MM.1S (cell line): ENCODE results near the gene SLC9A4.

ENCODE experiments used
- CTCF ChIP-seq: fragments of 300-600 bp; sonication (generic); IDR thresholded peaks from 2 replicates; pipeline ENCODE4 v1.5.1; 2016; ENCODE audit warnings: antibody characterized with exemption, low read length, mixed read lengths
- EZH2 ChIP-seq: fragments of 300-600 bp; sonication (generic); optimal IDR thresholded peaks from 2 replicates; pipeline ENCODE3; 2017; ENCODE audit warnings: low read depth, mild to moderate bottlenecking, antibody characterized with exemption, low read length, mixed read lengths
- EZH2phosphoT487 ChIP-seq: fragments of 300-600 bp; sonication (generic); IDR thresholded peaks from 2 replicates; pipeline ENCODE4 v1.6.1; 2018; ENCODE audit warnings: antibody characterized with exemption, low read length

DNA sequence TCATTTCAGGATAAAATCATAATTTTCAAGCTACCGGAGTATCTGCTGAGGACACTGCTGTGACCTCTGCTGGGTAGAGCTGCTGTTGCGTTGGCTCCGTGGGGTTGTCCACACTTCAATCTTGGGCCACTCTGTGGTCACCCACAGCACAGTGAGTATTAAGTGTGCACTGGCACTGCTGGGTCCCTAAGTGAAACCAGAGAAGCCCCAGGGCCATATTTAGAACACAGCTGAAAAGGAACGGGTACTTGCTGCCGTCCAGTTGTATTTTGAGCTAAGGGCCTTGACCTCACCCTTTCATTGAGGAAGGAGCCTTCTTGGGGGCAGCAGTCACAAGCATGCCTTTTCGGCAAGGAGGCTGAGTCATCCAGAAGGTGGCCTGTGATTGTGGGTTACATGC is 10.1 kb downstream of the SLC9A4 start:
- no peak for TF ChIP-seq EZH2phosphoT487
- TF ChIP-seq CTCF: no peak
- no peak for TF ChIP-seq EZH2
